Activated T-helper 9 cell treated with anti-CD3 and anti-CD28 coated beads, Interleukin-2, amount 50 U/mL, for 16 hours (primary cell): ENCODE data around the gene CTU2.

ENCODE experiments used
- DNase-seq: peaks from one replicate; pipeline ENCODE4 v3.0.0-alpha.2; 2020; ENCODE audit warnings: low read depth

Gene CTU2

GRCh38 chr16:88714420-88715302, 8.4 kb downstream of the CTU2 start:
- DNase-seq: no peak

GRCh38 chr16:88715312-88716190, 9.2 kb downstream of the CTU2 start:
- no peak for DNase-seq

- no peak for DNase-seq
Observed at GRCh38 chr16:88716201-88716600, 9.9 kb downstream of the CTU2 start.

GRCh38 chr16:88716601-88717001, 10.3 kb downstream of the CTU2 start:
- no peak for DNase-seq

- no peak for DNase-seq
Observed at GRCh38 chr16:88718178-88718577, 11.9 kb downstream of the CTU2 start.

GRCh38 chr16:88719267-88719932, 13.1 kb downstream of the CTU2 start:
- no peak for DNase-seq

- no peak for DNase-seq
Observed at GRCh38 chr16:88719933-88720296, 13.6 kb downstream of the CTU2 start.

- DNase-seq: no peak
Observed at GRCh38 chr16:88720396-88720970, 14.2 kb downstream of the CTU2 start.

- no peak for DNase-seq
Observed at GRCh38 chr16:88721236-88721635, 14.9 kb downstream of the CTU2 start.

GRCh38 chr16:88721815-88722755, 15.8 kb downstream of the CTU2 start:
- DNase-seq: no peak

GRCh38 chr16:88722784-88723506, 16.6 kb downstream of the CTU2 start:
- no peak for DNase-seq

GRCh38 chr16:88723507-88723887, 17.2 kb downstream of the CTU2 start:
- no peak for DNase-seq

- DNase-seq: no peak
Observed at GRCh38 chr16:88723911-88724310, 17.6 kb downstream of the CTU2 start.

GRCh38 chr16:88724855-88725555, 18.7 kb downstream of the CTU2 start:
- DNase-seq: no peak

- no peak for DNase-seq
Observed at GRCh38 chr16:88725609-88726407, 19.5 kb downstream of the CTU2 start.

GRCh38 chr16:88726408-88726749, 20.1 kb downstream of the CTU2 start:
- DNase-seq: no peak

GRCh38 chr16:88726981-88727380, 20.7 kb downstream of the CTU2 start:
- no peak for DNase-seq

GRCh38 chr16:88727871-88728270, 21.6 kb downstream of the CTU2 start:
- DNase-seq: no peak
